AG09319 (cell line): Measurements from ENCODE around the gene GTPBP4.

Experiments
- DNase-seq: peaks from one replicate; pipeline ENCODE4 v3.0.0-alpha.2; 2010; ENCODE audit warnings: low read depth; ENCODE audit errors: extremely low read depth
- CTCF ChIP-seq: IDR thresholded peaks from 2 replicates; pipeline ENCODE4 v1.5.1; 2011; ENCODE audit warnings: low read depth, mild to moderate bottlenecking, inconsistent platforms, low read length, moderate library complexity

GTPBP4 gene

GRCh38 chr10:1068380-1069361 is 80.4 kb downstream of the GTPBP4 start:
- no peak for DNase-seq
- TF ChIP-seq CTCF: no peak
